Psoas muscle (tissue), 8 donors: Measurements from ENCODE around the gene DYNC1LI1. TPM values are rescaled to one million over a fixed set of nuclear protein-coding genes. Genes with fewer than 3 reads are reported as not detected.

ENCODE experiments used
- ATAC-seq, 4 donors: fragments of 200-7000 bp; cut with Tn5 transposase; one replicate each; pipeline ENCODE4 v1.9.1; 2020; ENCODE audit warnings: moderate library complexity in 3 of 4, mild to moderate bottlenecking in 2 of 4
- DNase-seq, 2 donors: peaks; one replicate each; pipeline ENCODE4 v3.0.0-alpha.2; 2020
- H3K27ac ChIP-seq: fragments of 200-600 bp; one replicate; pipeline ENCODE4 v1.8.0; 2022
- H3K27me3 ChIP-seq, 3 donors: fragments of 200-600 bp in 1 of 3; one replicate each; pipeline versions ENCODE4 v1.6.1 to v1.8.0; 2013 to 2022; ENCODE audit warnings: low read length in 2 of 3, mild to moderate bottlenecking in 2 of 3, moderate library complexity in 1 of 3; ENCODE audit not compliant: insufficient read depth in 3 of 3
- H3K36me3 ChIP-seq, 2 donors: fragments of 200-600 bp in 1 of 2; one replicate each; pipeline versions ENCODE4 v1.6.1 to v1.8.0; 2013 to 2022; ENCODE audit warnings: low read depth in 1 of 2, mild to moderate bottlenecking in 1 of 2, moderate library complexity in 1 of 2; ENCODE audit not compliant: insufficient read depth in 1 of 2
- H3K4me1 ChIP-seq: fragments of 200-600 bp; one replicate; pipeline ENCODE4 v1.8.0; 2022
- H3K4me3 ChIP-seq: fragments of 200-600 bp; one replicate; pipeline ENCODE4 v1.8.0; 2022; ENCODE audit warnings: mild to moderate bottlenecking
- H3K9me3 ChIP-seq: fragments of 200-600 bp; one replicate; pipeline ENCODE4 v1.8.0; 2022
- CTCF ChIP-seq: fragments of 200-600 bp; IDR thresholded peaks from one replicate; pipeline ENCODE4 v1.8.0; 2022; ENCODE audit warnings: antibody characterized with exemption
- WGBS, 3 donors: extraction: QIAGEN DNeasy Blood & Tissue Kit; methylation state at CpG; one replicate each; pipeline versions ENCODE4 v1.1.6 to v1.1.7; 2013; 5-methylcytosine and 5-hydroxymethylcytosine counted together
- intact Hi-C, 2 donors: fragments of 100-400 bp; cut with DNase I; formaldehyde crosslinking; loops; one replicate each; pipeline versions ENCODE4 v1.11.0 to v1.14.2; 2022
- polyA plus RNA-seq, 3 donors: library from polyadenylated mRNA; stranded (reverse); fragments of 200-250 nt; gene quantifications; one replicate each; pipeline ENCODE4 v1.2.3, GENCODE V29; 2013
- total RNA-seq, 4 donors: library from RNA; stranded (reverse); fragmentation: NEBNext Ultra II Directional in 2 of 4; extraction: Animal tissue kit (Norgen Biotek cat#: 25700) in 2 of 4; gene quantifications; one replicate each; pipeline versions ENCODE4 v1.2.1 to v1.2.4, GENCODE V29; 2021 to 2023
- donor health status: healthy with polysubstance abuse.
- donor health status: DM: no; HTN: no; CAD: no; lungs with moderate emphysema.
- donor health status: Bipolar disorder and iron deficiency.
- donor health status: healthy.
- donor health status: DM: yes; HTN: yes; CAD: no.
- donor health status: DM: no; HTN: no; CAD: no.
- donor health status: DM: no; HTN: no; CAD: no.
- donor health status: DM: yes; HTN: yes; CAD: no.

DYNC1LI1 gene
- total and polyA plus RNA-seq, 7 donors: 37.4 to 56.8 (median 47.3) TPM

GRCh38 chr3:32557640-32558352 is 12.9 kb downstream of the DYNC1LI1 start:
- 74 to 83% (median 77%) methylated on average over 3 of the region's 3 CpGs for WGBS, 3 donors

GRCh38 chr3:32556332-32556731 is 14.3 kb downstream of the DYNC1LI1 start:
- no peak for ATAC-seq
- 87 to 90% (median 88%) methylated on average over 3 of the region's 3 CpGs for WGBS, 3 donors
- Histone ChIP-seq H3K4me1 (peaks cover 11% of the 10 kb centered on the region), H3K27ac (no peak overlapping the region), H3K36me3 (no peaks in the 10 kb centered on the region), H3K4me3 (no peak overlapping the region), H3K27me3 (no peaks in the 10 kb centered on the region), H3K9me3 (no peaks in the 10 kb centered on the region)
- no peak for DNase-seq
- intact Hi-C loops: no loop called here
- TF ChIP-seq CTCF: no peak

More at GRCh38 chr3:32557640-32558352, 12.9 kb downstream of the DYNC1LI1 start:
- TF ChIP-seq CTCF: no peak
- Histone ChIP-seq H3K27me3 (no peaks in the 10 kb centered on the region), H3K4me1 (peaks cover 8% of the 10 kb centered on the region), H3K4me3 (no peak overlapping the region), H3K36me3 (no peaks in the 10 kb centered on the region), H3K9me3 (no peaks in the 10 kb centered on the region), H3K27ac (no peak overlapping the region)
- intact Hi-C loops: no loop called here
- DNase-seq: no peak
- ATAC-seq: no peak

GRCh38 chr3:32553973-32554372 is 16.7 kb downstream of the DYNC1LI1 start:
- no peak for TF ChIP-seq CTCF
- no peaks in the 10 kb centered on the region for H3K9me3 ChIP-seq
- no peak overlapping the region for H3K4me3 ChIP-seq
- peaks cover 3% of the 10 kb centered on the region for H3K4me1 ChIP-seq
- DNase-seq: no peak
- H3K27ac ChIP-seq: no peak overlapping the region
- H3K36me3 ChIP-seq: no peaks in the 10 kb centered on the region
- intact Hi-C loops: no loop called here
- no peaks in the 10 kb centered on the region for H3K27me3 ChIP-seq
- no peak for ATAC-seq

GRCh38 chr3:32553459-32553858 is 17.2 kb downstream of the DYNC1LI1 start:
- Histone ChIP-seq H3K4me3 (no peak overlapping the region), H3K9me3 (no peaks in the 10 kb centered on the region), H3K27ac (no peak overlapping the region), H3K4me1 (peaks cover 3% of the 10 kb centered on the region), H3K36me3 (no peaks in the 10 kb centered on the region), H3K27me3 (no peaks in the 10 kb centered on the region)
- intact Hi-C loops: no loop called here
- 95 to 98% (median 98%) methylated on average over 2 of the region's 2 CpGs for WGBS, 3 donors
- TF ChIP-seq CTCF: no peak
- DNase-seq: no peak
- ATAC-seq: no peak

GRCh38 chr3:32552013-32552412 is 18.6 kb downstream of the DYNC1LI1 start:
- WGBS, 3 donors: 89 to 100% (median 100%) methylated on average over 1 of the region's 1 CpG
- intact Hi-C loops: no loop called here
- peaks cover 3% of the 10 kb centered on the region for H3K4me1 ChIP-seq

More at GRCh38 chr3:32552013-32552412, 18.6 kb downstream of the DYNC1LI1 start:
- no peak for TF ChIP-seq CTCF
- no peaks in the 10 kb centered on the region for H3K9me3 ChIP-seq
- H3K4me3 ChIP-seq: no peak overlapping the region
- DNase-seq (no peak), ATAC-seq (no peak)
- H3K36me3 ChIP-seq: no peaks in the 10 kb centered on the region
- H3K27ac ChIP-seq: no peak overlapping the region
- no peaks in the 10 kb centered on the region for H3K27me3 ChIP-seq
